Effector memory CD8-positive, alpha-beta T cell (primary cell): ENCODE data around the gene VAMP3.
A peak's percentile ranks its signal among the peaks of the same experiment; 100 is the strongest.

Experiments
- ATAC-seq: fragments of 150-1000 bp; cut with Tn5 transposase; replicated peaks from 2 replicates; pipeline ENCODE4 v1.10.0; 2021; ENCODE audit warnings: mild to moderate bottlenecking, moderate library complexity
- DNase-seq, 3 experiments: peaks; one replicate each; pipeline ENCODE4 v3.0.0; 2021
- H3K27ac Mint-ChIP-seq, 2 donors: one replicate each; pipeline ENCODE4 v1.8.0; 2022; ENCODE audit warnings: mild to moderate bottlenecking in 2 of 2, mixed read lengths in 2 of 2, moderate library complexity in 2 of 2
- H3K27me3 Mint-ChIP-seq, 2 donors: one replicate each; pipeline ENCODE4 v1.8.0; 2022; ENCODE audit warnings: mixed read lengths in 2 of 2
- H3K36me3 Mint-ChIP-seq: one replicate; pipeline ENCODE4 v1.8.0; 2022; ENCODE audit warnings: mild to moderate bottlenecking, moderate library complexity, mixed read lengths; ENCODE audit not compliant: insufficient read depth
- H3K4me1 Mint-ChIP-seq, 2 donors: one replicate each; pipeline ENCODE4 v1.8.0; 2022; ENCODE audit warnings: low read depth in 2 of 2, mixed read lengths in 2 of 2
- H3K4me3 Mint-ChIP-seq, 2 donors: one replicate each; pipeline ENCODE4 v1.8.0; 2022; ENCODE audit warnings: mild to moderate bottlenecking in 2 of 2, mixed read lengths in 2 of 2, moderate library complexity in 2 of 2
- H3K9me3 Mint-ChIP-seq, 2 donors: one replicate each; pipeline ENCODE4 v1.8.0; 2022; ENCODE audit warnings: mixed read lengths in 2 of 2

Gene VAMP3

GRCh38 chr1:7805460-7805859 is 34.4 kb downstream of the VAMP3 start:
- peak overlapping the region in 1 of 2 donors; percentile 42 for H3K27ac Mint-ChIP-seq

GRCh38 chr1:7808253-7808844 is 37.3 kb downstream of the VAMP3 start:
- ATAC-seq (peak; percentile 61), DNase-seq (no peak)
- no peak overlapping the region for H3K27ac Mint-ChIP-seq
- no peaks in the 10 kb centered on the region for H3K27me3 Mint-ChIP-seq
- no peak overlapping the region for H3K4me3 Mint-ChIP-seq
- H3K9me3 Mint-ChIP-seq = peaks cover 4 to 7% of the 10 kb centered on the region in 2 donors
- peaks cover 30% of the 10 kb centered on the region for H3K36me3 Mint-ChIP-seq
- H3K4me1 Mint-ChIP-seq = no peaks in the 10 kb centered on the region

More at GRCh38 chr1:7805460-7805859, 34.4 kb downstream of the VAMP3 start:
- ATAC-seq = no peak
- DNase-seq = no peak
- Mint-ChIP-seq H3K36me3 (peaks cover 41% of the 10 kb centered on the region), H3K27me3 (no peaks in the 10 kb centered on the region), H3K4me1 (no peaks in the 10 kb centered on the region), H3K9me3 (no peaks in the 10 kb centered on the region), H3K4me3 (no peak overlapping the region)

- no peaks in the 10 kb centered on the region for H3K27me3 Mint-ChIP-seq
- DNase-seq (no peak), ATAC-seq (no peak)
Observed at GRCh38 chr1:7809742-7810141, 38.6 kb downstream of the VAMP3 start.

GRCh38 chr1:7810395-7810794 is 39.3 kb downstream of the VAMP3 start:
- Mint-ChIP-seq H3K4me1 (no peaks in the 10 kb centered on the region), H3K9me3 (peaks cover 5 to 16% of the 10 kb centered on the region in 2 donors), H3K27me3 (no peaks in the 10 kb centered on the region), H3K27ac (no peak overlapping the region), H3K4me3 (no peak overlapping the region), H3K36me3 (peaks cover 12% of the 10 kb centered on the region)
- ATAC-seq = no peak
- DNase-seq = no peak

More at GRCh38 chr1:7809742-7810141, 38.6 kb downstream of the VAMP3 start:
- H3K4me1 Mint-ChIP-seq = no peaks in the 10 kb centered on the region
- no peak overlapping the region for H3K4me3 Mint-ChIP-seq
- peaks cover 18% of the 10 kb centered on the region for H3K36me3 Mint-ChIP-seq
- peaks cover 5 to 16% of the 10 kb centered on the region in 2 donors for H3K9me3 Mint-ChIP-seq
- no peak overlapping the region for H3K27ac Mint-ChIP-seq

GRCh38 chr1:7811476-7811875 is 40.4 kb downstream of the VAMP3 start:
- peaks cover 5 to 16% of the 10 kb centered on the region in 2 donors for H3K9me3 Mint-ChIP-seq
- no peak overlapping the region for H3K27ac Mint-ChIP-seq
- ATAC-seq = no peak
- H3K4me1 Mint-ChIP-seq = peaks cover 2 to 5% of the 10 kb centered on the region in 2 donors
- H3K4me3 Mint-ChIP-seq = no peak overlapping the region
- no peak for DNase-seq
- no peaks in the 10 kb centered on the region for H3K27me3 Mint-ChIP-seq
- peaks cover 12% of the 10 kb centered on the region for H3K36me3 Mint-ChIP-seq

- no peak overlapping the region for H3K4me3 Mint-ChIP-seq
- peaks cover 12% of the 10 kb centered on the region for H3K36me3 Mint-ChIP-seq
- peaks cover 2 to 5% of the 10 kb centered on the region in 2 donors for H3K4me1 Mint-ChIP-seq
- DNase-seq (no peak), ATAC-seq (no peak)
- no peak overlapping the region for H3K27ac Mint-ChIP-seq
- H3K9me3 Mint-ChIP-seq = peaks cover 5 to 16% of the 10 kb centered on the region in 2 donors
- H3K27me3 Mint-ChIP-seq = no peaks in the 10 kb centered on the region
Observed at GRCh38 chr1:7813677-7814373, 42.7 kb downstream of the VAMP3 start.

- Mint-ChIP-seq H3K9me3 (no peaks in the 10 kb centered on the region), H3K27ac (peak overlapping the region in 1 of 2 donors; percentile 55), H3K4me3 (no peak overlapping the region), H3K27me3 (no peaks in the 10 kb centered on the region), H3K4me1 (peaks cover under 1 to 2% of the 10 kb centered on the region in 2 donors), H3K36me3 (peaks cover 25% of the 10 kb centered on the region)
- DNase-seq = no peak
- no peak for ATAC-seq
Observed at GRCh38 chr1:7821282-7821681, 50.2 kb downstream of the VAMP3 start.

- Mint-ChIP-seq H3K9me3 (no peaks in the 10 kb centered on the region), H3K36me3 (peaks cover 43% of the 10 kb centered on the region), H3K4me3 (no peak overlapping the region), H3K27me3 (no peaks in the 10 kb centered on the region), H3K4me1 (peaks cover 5 to 12% of the 10 kb centered on the region in 2 donors), H3K27ac (no peak overlapping the region)
- DNase-seq = no peak
- no peak for ATAC-seq
Observed at GRCh38 chr1:7824701-7825100, 53.6 kb downstream of the VAMP3 start.

- peak overlapping the region; percentile 78 to 93 for H3K4me3 Mint-ChIP-seq
- H3K9me3 Mint-ChIP-seq = no peaks in the 10 kb centered on the region
- ATAC-seq = no peak
- peak overlapping the region; percentile 90 to 98 for H3K27ac Mint-ChIP-seq
- no peak for DNase-seq
- H3K27me3 Mint-ChIP-seq = no peaks in the 10 kb centered on the region
- H3K4me1 Mint-ChIP-seq = peaks cover 5 to 14% of the 10 kb centered on the region in 2 donors
- peaks cover 47% of the 10 kb centered on the region for H3K36me3 Mint-ChIP-seq
Observed at GRCh38 chr1:7826363-7826762, 55.3 kb downstream of the VAMP3 start.

- Mint-ChIP-seq H3K4me3 (peak overlapping the region; percentile 78 to 93), H3K27me3 (no peaks in the 10 kb centered on the region), H3K27ac (peak overlapping the region; percentile 90 to 98), H3K9me3 (no peaks in the 10 kb centered on the region), H3K36me3 (peaks cover 47% of the 10 kb centered on the region), H3K4me1 (peaks cover 5 to 14% of the 10 kb centered on the region in 2 donors)
- ATAC-seq (peak; percentile 87), DNase-seq (peak; percentile 23 to 27 (median 24))
Observed at GRCh38 chr1:7827126-7827955, 56.2 kb downstream of the VAMP3 start.
